Uterus (tissue), 4 donors: ENCODE data around the gene TM4SF1. TPM values are rescaled to one million over a fixed set of nuclear protein-coding genes. Genes with fewer than 3 reads are reported as not detected.
A peak's percentile ranks its signal among the peaks of the same experiment; 100 is the strongest.
"Not testable (repeated sequence)": the region's sequence is repeated elsewhere in the genome, so short reads cannot be mapped to it uniquely, and the experiment has no call there.

Experiments used
- DNase-seq, 2 donors: peaks; one replicate each; pipeline ENCODE4 v3.0.0-alpha.2; 2019 to 2020
- H3K27ac ChIP-seq, 2 donors: fragments of 200-600 bp; sonication (generic); 1 replicate in 1 of 2; 2 replicates in 1 of 2; pipeline ENCODE4 v1.5.1; 2016 to 2018
- H3K27me3 ChIP-seq, 2 donors: fragments of 200-600 bp; sonication (generic); one replicate each; pipeline ENCODE4 v1.5.1; 2018 to 2019; ENCODE audit warnings: control low read depth in 1 of 2
- H3K36me3 ChIP-seq, 2 donors: fragments of 200-600 bp; sonication (generic); one replicate each; pipeline ENCODE4 v1.5.1; 2019; ENCODE audit warnings: control low read depth in 1 of 2
- H3K4me1 ChIP-seq, 2 donors: fragments of 200-600 bp; sonication (generic); one replicate each; pipeline ENCODE4 v1.5.1; 2018 to 2019; ENCODE audit warnings: control low read depth in 1 of 2
- H3K4me3 ChIP-seq, 2 donors: fragments of 200-600 bp; sonication (generic); 1 replicate in 1 of 2; 2 replicates in 1 of 2; pipeline ENCODE4 v1.5.1; 2018 to 2019; ENCODE audit warnings: mild to moderate bottlenecking in 1 of 2
- H3K9me3 ChIP-seq, 2 donors: fragments of 200-600 bp; sonication (generic); one replicate each; pipeline ENCODE4 v1.5.1; 2019; ENCODE audit warnings: control low read depth in 1 of 2
- POLR2A ChIP-seq, 2 donors: fragments of 450-650 bp; IDR thresholded peaks; one replicate each; pipeline ENCODE4 v1.6.1; 2016; ENCODE audit warnings: antibody characterized with exemption in 2 of 2, mild to moderate bottlenecking in 1 of 2, moderate library complexity in 1 of 2
- intact Hi-C: fragments of 100-400 bp; cut with DNase I; formaldehyde crosslinking; loops from one replicate; pipeline ENCODE4 v1.15.1; 2023; ENCODE audit warnings: low total_unique reads
- total RNA-seq, 4 donors: library from RNA; depleted of rRNA in 3 of 4; stranded (reverse); fragments of >200 nt in 3 of 4; gene quantifications; one replicate each; pipeline versions ENCODE4 v1.1.0 to v1.2.4, GENCODE V29; 2014 to 2023
- TF ChIP-seq, protein P1 (sequence below), 4 experiments: fragments of 200-600 bp in 2 of 4; fragments of 450-650 bp in 2 of 4; sonication (generic) in 2 of 4; IDR thresholded peaks; one replicate each; pipeline ENCODE4 v1.5.1; 2016 to 2019; ENCODE audit warnings: antibody characterized with exemption in 4 of 4, mild to moderate bottlenecking in 2 of 4, moderate library complexity in 1 of 4
- donor health status: DM: yes; HTN: yes; CAD: no.

The TM4SF1 gene
- total RNA-seq, 4 donors from 2014 or later: 102 to 118 (median 113) TPM

DNA sequence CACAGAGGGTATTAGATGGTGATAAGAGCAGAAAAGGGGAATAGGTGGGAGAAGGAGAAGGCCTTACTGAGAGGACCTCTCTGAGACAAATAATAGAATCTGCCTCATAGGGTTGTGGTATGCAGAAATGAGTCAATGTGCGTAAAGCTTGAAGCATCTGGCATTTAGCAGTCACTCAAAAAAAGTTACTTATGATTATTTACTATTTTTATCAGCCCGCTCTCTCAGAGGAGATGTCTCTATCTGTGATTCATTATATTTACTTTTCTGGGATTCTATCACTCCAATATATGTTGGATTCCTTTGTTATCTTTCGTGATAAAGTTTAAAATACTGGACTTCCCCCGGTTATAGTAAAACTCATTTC, 4.6 kb upstream of the TM4SF1 start:
- intact Hi-C loops: no loop called here
- H3K9me3 ChIP-seq: no peaks in the 10 kb centered on the region
- peaks cover 0 to 11% of the 10 kb centered on the region in 2 donors for H3K4me1 ChIP-seq
- peak overlapping the region; percentile 61 to 66 for H3K27ac ChIP-seq
- no peaks in the 10 kb centered on the region for H3K36me3 ChIP-seq
- TF ChIP-seq POLR2A (IDR thresholded peaks at IDR 0.05): no peak
- TF ChIP-seq, protein P1, sequence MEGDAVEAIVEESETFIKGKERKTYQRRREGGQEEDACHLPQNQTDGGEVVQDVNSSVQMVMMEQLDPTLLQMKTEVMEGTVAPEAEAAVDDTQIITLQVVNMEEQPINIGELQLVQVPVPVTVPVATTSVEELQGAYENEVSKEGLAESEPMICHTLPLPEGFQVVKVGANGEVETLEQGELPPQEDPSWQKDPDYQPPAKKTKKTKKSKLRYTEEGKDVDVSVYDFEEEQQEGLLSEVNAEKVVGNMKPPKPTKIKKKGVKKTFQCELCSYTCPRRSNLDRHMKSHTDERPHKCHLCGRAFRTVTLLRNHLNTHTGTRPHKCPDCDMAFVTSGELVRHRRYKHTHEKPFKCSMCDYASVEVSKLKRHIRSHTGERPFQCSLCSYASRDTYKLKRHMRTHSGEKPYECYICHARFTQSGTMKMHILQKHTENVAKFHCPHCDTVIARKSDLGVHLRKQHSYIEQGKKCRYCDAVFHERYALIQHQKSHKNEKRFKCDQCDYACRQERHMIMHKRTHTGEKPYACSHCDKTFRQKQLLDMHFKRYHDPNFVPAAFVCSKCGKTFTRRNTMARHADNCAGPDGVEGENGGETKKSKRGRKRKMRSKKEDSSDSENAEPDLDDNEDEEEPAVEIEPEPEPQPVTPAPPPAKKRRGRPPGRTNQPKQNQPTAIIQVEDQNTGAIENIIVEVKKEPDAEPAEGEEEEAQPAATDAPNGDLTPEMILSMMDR (IDR thresholded peaks at IDR 0.05): no peak
- no peak overlapping the region for H3K4me3 ChIP-seq
- no peak for DNase-seq
- no peaks in the 10 kb centered on the region for H3K27me3 ChIP-seq

DNA sequence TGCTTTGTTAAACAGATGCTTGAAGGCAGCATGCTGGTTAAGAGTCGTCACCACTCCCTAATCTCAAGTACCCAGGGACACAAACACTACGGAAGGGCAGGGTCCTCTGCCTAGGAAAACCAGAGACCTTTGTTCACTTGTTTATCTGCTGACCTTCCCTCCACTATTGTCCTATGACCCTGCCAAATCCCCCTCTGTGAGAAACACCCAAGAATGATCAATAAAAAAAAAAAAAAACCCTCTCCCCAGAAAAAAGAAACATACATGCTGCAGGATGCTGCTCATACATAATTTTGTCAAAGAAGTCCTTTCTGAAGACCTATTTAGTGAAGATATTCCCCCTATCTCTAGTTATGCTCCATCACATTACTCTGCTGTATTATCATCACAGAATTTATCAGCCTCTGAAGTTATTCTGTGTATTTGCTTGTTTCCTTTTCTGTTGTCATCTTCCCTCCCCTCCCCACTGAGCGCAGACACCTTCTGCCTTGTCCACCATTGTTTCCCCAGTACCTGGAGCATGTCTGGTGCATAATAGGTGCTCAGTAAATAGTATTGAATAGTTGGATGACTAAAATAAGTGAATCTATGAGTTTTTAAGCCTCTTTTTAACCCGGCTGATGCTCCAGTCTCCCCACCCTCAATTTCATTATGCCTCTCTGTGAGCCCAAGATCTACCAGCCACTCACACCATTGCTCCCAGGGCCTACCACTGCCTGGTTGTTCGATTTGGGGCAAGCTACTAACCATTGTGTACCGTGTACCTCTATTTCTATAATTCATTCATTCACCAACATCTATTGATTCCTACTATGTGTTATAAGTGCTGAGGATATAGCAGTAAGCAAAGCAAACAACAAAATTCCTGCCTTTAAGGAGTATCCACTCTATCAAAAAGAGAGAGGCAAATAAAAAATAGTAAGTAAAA, 4.0 kb upstream of the TM4SF1 start:
- no peaks in the 10 kb centered on the region for H3K36me3 ChIP-seq
- no peak for DNase-seq
- no peak for TF ChIP-seq POLR2A (IDR thresholded peaks at IDR 0.05)
- TF ChIP-seq, protein P1 (IDR thresholded peaks at IDR 0.05): no peak
- intact Hi-C loops: no loop called here
- no peak overlapping the region for H3K4me3 ChIP-seq
- peaks cover 0 to 11% of the 10 kb centered on the region in 2 donors for H3K4me1 ChIP-seq
- H3K27ac ChIP-seq: peak overlapping the region; percentile 57 to 66
- H3K27me3 ChIP-seq: no peaks in the 10 kb centered on the region
- H3K9me3 ChIP-seq: no peaks in the 10 kb centered on the region

DNA sequence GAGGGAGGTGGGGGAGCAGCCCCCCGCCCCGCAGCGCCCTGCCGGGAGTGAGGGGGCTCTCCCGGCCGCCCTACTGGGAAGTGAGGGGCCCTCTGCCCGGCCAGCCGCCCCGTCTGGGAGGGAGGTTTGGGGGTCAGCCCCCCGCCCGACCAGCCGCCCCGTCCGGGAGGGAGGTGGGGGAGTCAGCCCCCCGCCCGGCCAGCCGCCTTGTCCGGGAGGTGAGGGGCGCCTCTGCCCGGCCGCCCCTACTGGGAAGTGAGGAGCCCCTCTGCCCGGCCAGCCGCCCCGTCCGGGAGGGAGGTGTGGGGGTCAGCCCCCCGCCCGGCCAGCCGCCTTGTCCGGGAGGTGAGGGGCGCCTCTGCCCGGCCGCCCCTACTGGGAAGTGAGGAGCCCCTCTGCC, 2.8 kb upstream of the TM4SF1 start:
- H3K4me1 ChIP-seq, H3K4me3 ChIP-seq, H3K27me3 ChIP-seq, intact Hi-C loops, DNase-seq, H3K9me3 ChIP-seq, H3K27ac ChIP-seq, H3K36me3 ChIP-seq: not testable (repeated sequence)

DNA sequence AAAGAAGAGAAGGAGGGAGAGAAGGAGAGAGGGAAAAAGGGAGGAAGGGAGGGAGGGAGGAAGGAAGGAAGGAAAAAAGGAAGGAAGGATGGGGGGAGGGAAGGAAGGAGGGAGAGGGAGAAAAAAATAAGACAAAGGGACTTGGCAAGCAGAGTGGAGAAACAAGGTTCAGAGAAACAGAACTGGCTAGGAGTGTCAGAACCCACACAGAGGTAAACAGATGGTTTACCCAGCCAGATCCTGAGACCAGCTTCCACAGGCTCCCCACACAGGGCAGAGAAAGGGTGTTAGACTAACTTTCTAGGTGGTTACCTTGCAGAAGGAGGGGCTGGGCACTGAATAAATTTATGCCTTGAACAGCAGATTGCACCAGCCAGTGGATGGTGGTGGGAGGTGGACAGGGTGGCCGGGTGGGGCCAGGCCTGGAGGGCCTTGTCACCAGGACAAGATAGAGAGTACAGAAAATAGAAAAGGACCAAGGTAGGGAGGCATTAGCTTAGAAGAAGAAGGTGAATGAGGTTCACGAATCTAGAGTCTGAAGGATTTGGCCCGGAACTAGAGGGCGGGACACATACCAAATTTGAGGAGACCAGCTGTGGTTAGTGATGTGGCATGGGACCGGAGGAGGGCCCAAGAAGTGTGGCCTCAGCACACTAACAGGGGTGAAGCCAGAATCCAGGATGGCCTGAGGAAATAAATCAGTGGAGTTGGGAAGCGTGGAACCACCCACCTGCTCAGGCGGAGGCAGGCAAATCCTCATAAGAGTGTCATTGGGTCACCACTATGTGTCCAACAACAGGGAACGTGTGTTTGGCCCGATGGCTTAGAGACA, 1.2 kb upstream of the TM4SF1 start:
- no peaks in the 10 kb centered on the region for H3K4me1 ChIP-seq
- H3K4me3 ChIP-seq: no peak overlapping the region
- intact Hi-C loops: no loop called here
- H3K27ac ChIP-seq: peak overlapping the region; percentile 67 to 78
- DNase-seq: no peak
- H3K36me3 ChIP-seq: no peaks in the 10 kb centered on the region
- no peaks in the 10 kb centered on the region for H3K27me3 ChIP-seq
- TF ChIP-seq, protein P1 (IDR thresholded peaks at IDR 0.05): no peak
- no peak for TF ChIP-seq POLR2A (IDR thresholded peaks at IDR 0.05)
- H3K9me3 ChIP-seq: no peaks in the 10 kb centered on the region

DNA sequence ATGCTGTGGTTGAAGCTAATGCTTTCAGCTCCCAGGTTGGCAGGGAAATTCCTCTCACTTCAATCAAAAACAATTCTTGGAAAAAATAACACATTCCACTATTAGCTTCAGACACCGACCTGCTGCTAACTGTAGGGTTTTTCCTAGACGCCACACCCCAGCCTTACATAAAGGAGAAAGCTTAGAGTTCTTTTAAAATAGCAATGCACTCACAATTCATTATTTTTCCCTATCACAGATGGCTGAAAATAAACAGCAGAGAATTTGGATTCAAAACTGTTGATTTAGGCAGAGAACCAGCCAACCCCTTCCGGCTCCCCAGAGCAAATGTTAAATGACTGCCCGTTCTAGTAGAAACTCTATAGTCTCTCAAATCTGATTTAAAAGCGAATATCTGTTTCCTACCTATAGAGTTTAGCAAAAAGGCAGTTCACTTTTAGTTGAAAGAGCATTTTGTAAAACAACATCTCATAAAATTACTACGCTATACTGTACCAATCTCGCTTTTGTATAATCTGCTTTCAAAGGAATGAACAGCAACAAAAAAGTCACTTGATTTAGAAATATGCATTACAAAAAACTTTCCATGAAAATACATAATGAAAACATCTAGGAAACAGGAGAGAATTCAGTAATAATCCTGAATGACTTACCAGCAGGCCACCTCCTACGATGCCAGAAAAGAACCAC, 586 bp downstream of the TM4SF1 start:
- peak overlapping the region; percentile 23 to 26 for H3K4me3 ChIP-seq
- no peaks in the 10 kb centered on the region for H3K4me1 ChIP-seq
- H3K27me3 ChIP-seq: no peaks in the 10 kb centered on the region
- TF ChIP-seq, protein P1 (IDR thresholded peaks at IDR 0.05): no peak
- peak in 1 of 2 donors; percentile 19 for TF ChIP-seq POLR2A (IDR thresholded peaks at IDR 0.05)
- intact Hi-C loops: no loop called here
- no peak for DNase-seq
- no peaks in the 10 kb centered on the region for H3K36me3 ChIP-seq
- no peaks in the 10 kb centered on the region for H3K9me3 ChIP-seq
- H3K27ac ChIP-seq: peak overlapping the region; percentile 67 to 78
